ENCODE data around the gene PGF. TPM values are rescaled to one million over a fixed set of nuclear protein-coding genes. Genes with fewer than 3 reads are reported as not detected.

PGF gene
- total and polyA plus RNA-seq, 2 of the 13 experiments (the other 11 are each of a cell fraction or from before 2014, with no cell fraction given) = 10.7 to 27.5 TPM

DNA sequence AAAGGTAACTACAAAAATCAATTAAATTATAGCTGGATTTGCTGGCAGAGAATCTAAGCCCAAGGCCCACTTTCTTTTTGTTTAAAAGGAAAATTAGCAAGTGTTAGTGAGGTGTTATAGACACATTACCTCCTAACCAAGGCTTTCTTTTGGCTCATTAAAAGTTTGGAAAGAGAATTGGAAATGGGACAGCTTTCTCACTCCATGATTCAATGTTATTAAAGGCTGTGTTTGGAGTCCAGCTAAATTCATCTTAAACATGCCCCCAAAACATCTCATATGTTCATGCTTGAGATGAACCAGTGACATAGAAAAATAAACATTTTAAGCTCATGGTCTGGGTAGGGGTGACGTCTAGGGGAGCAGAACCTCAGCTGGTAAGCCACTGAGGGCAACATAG, 13.4 kb upstream of the PGF start:
- no peaks in the 10 kb centered on the region for H3K9me3 ChIP-seq (ENCODE audit: low read length)
- TF ChIP-seq ATF7-NPFF (CRISPR knock-in tag; IDR thresholded peaks at IDR 0.05; ENCODE audit: low read depth) (no peak), DDIT3 (CRISPR knock-in tag; IDR thresholded peaks at IDR 0.05) (no peak), EZH2 (conservative IDR thresholded peaks at IDR 0.05; ENCODE audit: low read depth, low read length) (no peak), STAG1 (CRISPR knock-in tag; IDR thresholded peaks at IDR 0.05) (no peak), ZNF264 (CRISPR knock-in tag; IDR thresholded peaks at IDR 0.05) (no peak), ZNF180 (CRISPR knock-in tag; IDR thresholded peaks at IDR 0.05; ENCODE audit: borderline replicate concordance, low read depth) (no peak), TFAP4 (IDR thresholded peaks at IDR 0.05; ENCODE audit: borderline replicate concordance, low read depth) (no peak), ZNF337 (CRISPR knock-in tag; IDR thresholded peaks at IDR 0.05; ENCODE audit: borderline replicate concordance, low read depth) (no peak), ZSCAN25 (CRISPR knock-in tag; IDR thresholded peaks at IDR 0.05) (no peak), ARID3A (IDR thresholded peaks at IDR 0.05; ENCODE audit: low read depth, low read length) (no peak), ZNF672 (CRISPR knock-in tag; IDR thresholded peaks at IDR 0.05) (no peak)
- H3K4me1 ChIP-seq (ENCODE audit: insufficient read depth, low read length) = peaks cover 19% of the 10 kb centered on the region
- POLR2A ChIA-PET = interaction anchor here (1.4 kb wide), 1 partner anchor 11 kb away, joined by 3 read pairs; no protein-coding TSS in a partner anchor
- DNase-seq (ENCODE audit: low spot score) (no peak), FAIRE-seq (no peak), ATAC-seq (no peak)
- no TSS peak for BruUV-seq (replicated peaks)
- no peaks in the 10 kb centered on the region for H3K79me2 ChIP-seq (ENCODE audit: insufficient read depth, low read length)
- 4% methylated on average over 1 of the region's 1 CpG for WGBS (ENCODE audit: low lambda C conversion rate)
- no peak overlapping the region for H3K4me2 ChIP-seq (ENCODE audit: low read depth, low read length)
- H3K4me3 ChIP-seq (replicated peaks in 1 of 3; ENCODE audit: insufficient read depth in 1 of 3, low read depth in 2 of 3, low read length in 3 of 3) = no peak overlapping the region
- no peaks in the 10 kb centered on the region for H4K20me1 ChIP-seq (ENCODE audit: insufficient read depth, low read length)
- peaks cover 0 to 21% of the 10 kb centered on the region in 2 experiments; a peak in 3 of 5 replicates for H3K27me3 ChIP-seq (ENCODE audit: control insufficient read depth in 1 of 2, insufficient read depth in 2 of 2, low read length in 2 of 2)
- no peak overlapping the region for H3K9ac ChIP-seq (ENCODE audit: insufficient read depth, low read depth, low read length)
- H2AFZ ChIP-seq (ENCODE audit: low read length) = no peak overlapping the region
- H3K27ac ChIP-seq (ENCODE audit: extremely low read length, insufficient read depth, low read length) = no peak overlapping the region
- intact Hi-C loops (cut with micrococcal nuclease; ENCODE audit: unreplicated experiment) = no loop called here
- in situ Hi-C loops (cut with HindIII; ENCODE audit: extremely low pct_ligation_motif_present, low pct_unique_long_range_greater_than_20kb) = no loop called here
- CTCF ChIA-PET (ENCODE audit: low intra/inter-chr PET ratio, low total read pairs) = no interaction called here
- H3K36me3 ChIP-seq (replicated peaks in 1 of 2; ENCODE audit: control insufficient read depth in 1 of 2, insufficient read depth in 2 of 2, low read length in 2 of 2) = no peaks in the 10 kb centered on the region
